SU-DHL-6 (cell line): ENCODE results near the gene OR10X1.

ENCODE experiments used
- H2AFZ ChIP-seq: fragments of 200-600 bp; sonication (generic); 2 replicates; pipeline ENCODE4 v1.6.1; 2014; ENCODE audit warnings: low read depth, mild to moderate bottlenecking, moderate library complexity, mixed read lengths, antibody characterized with exemption, low read length; ENCODE audit not compliant: severe bottlenecking
- H3F3A ChIP-seq: fragments of 200-600 bp; shearing (Covaris generic); 2 replicates; pipeline ENCODE4 v1.6.0; 2016; ENCODE audit warnings: antibody characterized with exemption, mild to moderate bottlenecking; ENCODE audit not compliant: insufficient read depth
- H3K27ac ChIP-seq: fragments of 200-600 bp; sonication (generic); 2 replicates; pipeline ENCODE4 v1.5.1; 2016; ENCODE audit warnings: low read depth, mild to moderate bottlenecking, low read length, moderate library complexity, mixed read lengths
- H3K27me3 ChIP-seq: fragments of 200-600 bp; sonication (generic), shearing (Covaris generic); 2 replicates; pipeline ENCODE4 v1.6.0; 2014; ENCODE audit warnings: mild to moderate bottlenecking, low read length
- H3K36me3 ChIP-seq: fragments of 200-600 bp; sonication (generic); 2 replicates; pipeline ENCODE4 v1.6.1; 2014; ENCODE audit warnings: mild to moderate bottlenecking, low read length, mixed read lengths
- H3K4me2 ChIP-seq: fragments of 300-600, 200-600 bp; shearing (Covaris generic), sonication (generic); 2 replicates; pipeline ENCODE4 v1.6.0; 2014; ENCODE audit warnings: low read length, low read depth, mild to moderate bottlenecking; ENCODE audit not compliant: poor library complexity, severe bottlenecking
- H3K4me3 ChIP-seq: fragments of 200-600 bp; sonication (generic); 2 replicates; pipeline ENCODE4 v1.5.1; 2014; ENCODE audit warnings: antibody characterized with exemption, low read length, mild to moderate bottlenecking, mixed read lengths; ENCODE audit not compliant: insufficient read depth, poor library complexity, severe bottlenecking
- H3K79me2 ChIP-seq: fragments of 200-600 bp; sonication (generic); 2 replicates; pipeline ENCODE4 v1.6.1; 2014; ENCODE audit warnings: mild to moderate bottlenecking, low read length, moderate library complexity; ENCODE audit not compliant: insufficient read depth
- H3K9ac ChIP-seq: fragments of 200-600 bp; sonication (generic); 2 replicates; pipeline ENCODE4 v1.7.0; 2014; ENCODE audit warnings: mild to moderate bottlenecking, low read length
- H3K9me2 ChIP-seq: fragments of 200-600 bp; sonication (generic); replicated peaks from 2 replicates; pipeline ENCODE4 v1.6.1; 2014; ENCODE audit warnings: low read length; ENCODE audit not compliant: insufficient read depth
- H3K9me3 ChIP-seq: fragments of 200-600 bp; sonication (generic); 2 replicates; pipeline ENCODE4 v1.6.1; 2014; ENCODE audit warnings: low read length, mixed read lengths; ENCODE audit not compliant: insufficient read depth
- H4K20me1 ChIP-seq: fragments of 200-600 bp; sonication (generic); 2 replicates; pipeline ENCODE4 v1.6.1; 2014; ENCODE audit warnings: low read depth, mild to moderate bottlenecking, antibody characterized with exemption, low read length, moderate library complexity, mixed read lengths
- CTCF ChIP-seq: fragments of 200-600 bp; sonication (generic); IDR thresholded peaks from one replicate; pipeline ENCODE4 v1.5.1; 2017; ENCODE audit warnings: antibody characterized with exemption, mild to moderate bottlenecking, low read length, moderate library complexity; ENCODE audit not compliant: insufficient read depth, poor library complexity, severe bottlenecking
- EZH2phosphoT487 ChIP-seq: fragments of 200-600 bp; sonication (generic), shearing (Covaris generic); conservative IDR thresholded peaks from 2 replicates; pipeline ENCODE4 v1.6.1; 2018; ENCODE audit warnings: mild to moderate bottlenecking, antibody characterized with exemption, low read length, moderate library complexity, mixed read lengths

Gene OR10X1, protein sequence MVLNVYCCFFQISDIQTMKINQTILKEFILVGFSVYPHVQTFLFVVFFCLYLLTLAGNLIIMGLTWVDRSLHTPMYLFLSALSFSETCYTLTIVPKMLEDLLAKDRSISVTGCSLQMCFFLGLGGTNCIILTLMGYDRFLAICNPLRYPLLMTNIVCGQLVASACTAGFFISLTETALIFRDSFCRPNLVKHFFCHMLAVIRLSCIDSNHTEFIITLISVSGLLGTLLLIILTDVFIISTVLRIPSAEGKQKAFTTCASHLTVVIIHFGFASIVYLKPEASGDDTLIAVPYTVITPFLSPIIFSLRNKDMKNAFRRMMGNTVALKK

DNA sequence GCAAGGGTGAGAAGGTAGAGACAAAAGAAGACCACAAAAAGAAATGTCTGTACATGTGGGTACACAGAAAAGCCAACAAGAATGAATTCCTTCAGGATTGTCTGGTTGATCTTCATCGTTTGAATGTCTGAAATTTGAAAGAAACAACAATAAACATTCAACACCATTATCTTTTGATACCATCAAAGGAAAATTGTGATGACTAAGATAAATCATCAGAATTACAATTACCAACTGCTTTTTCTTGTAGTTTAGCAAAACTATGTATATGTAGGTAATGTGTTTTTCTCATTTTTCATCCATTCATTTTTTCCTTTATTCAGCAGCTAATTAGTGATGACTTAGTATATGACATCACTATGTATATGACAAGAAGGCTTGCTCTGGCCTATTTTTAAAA lies at the start of gene OR10X1:
Gene OR10X1 (minus strand): TSS at position 167 of the 400 bp plus-strand sequence. CDS start 0 bp downstream, at position 167.
- TF ChIP-seq EZH2phosphoT487 (no peak), CTCF (no peak)
- Histone ChIP-seq H3K9ac (no peak within 1 kb of the TSS), H3K4me2 (no peak within 1 kb of the TSS), H3F3A (no peaks in the 10 kb centered on the region), H2AFZ (no peak within 1 kb of the TSS), H3K9me2 (no peaks in the 10 kb centered on the region), H3K36me3 (no peaks in the 10 kb centered on the region), H4K20me1 (no peaks in the 10 kb centered on the region), H3K79me2 (no peaks in the 10 kb centered on the region), H3K27me3 (no peaks in the 10 kb centered on the region), H3K27ac (no peak within 1 kb of the TSS), H3K9me3 (no peaks in the 10 kb centered on the region), H3K4me3 (no peak within 1 kb of the TSS)

GRCh38 chr1:158613764-158614163 lies 34.1 kb upstream of the OR10X1 start:
- Histone ChIP-seq H3K9me2 (no peaks in the 10 kb centered on the region), H3K4me3 (no peak overlapping the region), H3K27me3 (0 out of 2 replicates have a peak, but pooled peaks cover 2% of the 10 kb centered on the region), H3K27ac (no peak overlapping the region), H3F3A (no peaks in the 10 kb centered on the region), H4K20me1 (no peaks in the 10 kb centered on the region), H3K36me3 (no peaks in the 10 kb centered on the region), H3K9ac (no peak overlapping the region), H3K9me3 (no peaks in the 10 kb centered on the region), H3K79me2 (no peaks in the 10 kb centered on the region), H2AFZ (no peak overlapping the region), H3K4me2 (no peak overlapping the region)
- TF ChIP-seq CTCF (no peak), EZH2phosphoT487 (no peak)

GRCh38 chr1:158611916-158612315 lies 32.2 kb upstream of the OR10X1 start:
- Histone ChIP-seq H3K9me2 (no peaks in the 10 kb centered on the region), H3K9me3 (no peaks in the 10 kb centered on the region), H3K27me3 (0 out of 2 replicates have a peak, but pooled peaks cover 2% of the 10 kb centered on the region), H3K27ac (no peak overlapping the region), H3K36me3 (no peaks in the 10 kb centered on the region), H3K9ac (no peak overlapping the region), H3K4me2 (no peak overlapping the region), H4K20me1 (no peaks in the 10 kb centered on the region), H3F3A (no peaks in the 10 kb centered on the region), H3K4me3 (no peak overlapping the region), H2AFZ (no peak overlapping the region), H3K79me2 (no peaks in the 10 kb centered on the region)
- TF ChIP-seq CTCF (no peak), EZH2phosphoT487 (no peak)
